Measurements from ENCODE around the gene AMOTL1.

The AMOTL1 gene

DNA sequence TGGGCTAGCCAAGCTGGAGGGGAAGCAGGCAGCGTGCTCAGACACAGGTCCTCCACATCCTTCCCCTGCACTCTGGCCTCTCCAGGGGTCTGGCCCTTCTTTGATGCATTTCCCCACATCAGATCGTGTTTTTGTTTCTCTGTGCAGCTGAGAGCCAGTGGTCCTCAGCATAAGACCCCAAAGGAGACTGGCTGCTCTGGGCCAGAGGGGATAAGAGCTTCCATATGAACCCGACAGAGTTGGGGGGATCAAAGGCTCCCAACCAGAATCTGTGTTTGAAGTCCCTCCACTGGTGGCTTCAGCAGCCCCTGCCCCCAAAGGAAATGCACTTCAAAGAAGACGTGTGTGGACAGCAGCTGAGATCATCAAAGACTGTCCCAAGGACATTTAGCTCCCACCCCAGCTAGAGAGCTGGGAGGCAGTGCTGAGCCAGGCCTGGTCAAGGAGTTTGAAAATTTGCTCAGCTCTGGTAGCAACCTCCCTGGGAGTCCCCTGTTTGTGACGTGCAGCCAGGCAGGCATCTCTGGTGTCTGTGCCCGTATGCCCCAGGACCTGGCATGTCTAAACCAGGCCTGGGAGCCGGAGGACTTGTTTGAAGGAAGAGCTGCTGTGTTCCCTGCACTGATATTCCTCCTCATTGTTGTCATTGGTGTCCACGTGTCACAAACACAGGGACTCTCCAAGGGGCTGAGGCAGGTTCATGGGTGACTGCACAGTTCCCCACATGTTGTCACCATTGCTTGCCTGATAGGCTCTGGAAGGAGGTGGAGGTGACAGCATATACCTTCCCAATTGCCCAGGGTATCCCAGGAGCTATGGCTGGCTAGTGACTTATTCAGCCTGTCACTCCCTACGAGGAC is 99.0 kb downstream of the AMOTL1 start:
- no peak overlapping the region for H3K27ac ChIP-seq
- TF ChIP-seq, protein P1, sequence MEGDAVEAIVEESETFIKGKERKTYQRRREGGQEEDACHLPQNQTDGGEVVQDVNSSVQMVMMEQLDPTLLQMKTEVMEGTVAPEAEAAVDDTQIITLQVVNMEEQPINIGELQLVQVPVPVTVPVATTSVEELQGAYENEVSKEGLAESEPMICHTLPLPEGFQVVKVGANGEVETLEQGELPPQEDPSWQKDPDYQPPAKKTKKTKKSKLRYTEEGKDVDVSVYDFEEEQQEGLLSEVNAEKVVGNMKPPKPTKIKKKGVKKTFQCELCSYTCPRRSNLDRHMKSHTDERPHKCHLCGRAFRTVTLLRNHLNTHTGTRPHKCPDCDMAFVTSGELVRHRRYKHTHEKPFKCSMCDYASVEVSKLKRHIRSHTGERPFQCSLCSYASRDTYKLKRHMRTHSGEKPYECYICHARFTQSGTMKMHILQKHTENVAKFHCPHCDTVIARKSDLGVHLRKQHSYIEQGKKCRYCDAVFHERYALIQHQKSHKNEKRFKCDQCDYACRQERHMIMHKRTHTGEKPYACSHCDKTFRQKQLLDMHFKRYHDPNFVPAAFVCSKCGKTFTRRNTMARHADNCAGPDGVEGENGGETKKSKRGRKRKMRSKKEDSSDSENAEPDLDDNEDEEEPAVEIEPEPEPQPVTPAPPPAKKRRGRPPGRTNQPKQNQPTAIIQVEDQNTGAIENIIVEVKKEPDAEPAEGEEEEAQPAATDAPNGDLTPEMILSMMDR (IDR thresholded peaks at IDR 0.05): no peak
- no peak for TF ChIP-seq ZFX (IDR thresholded peaks at IDR 0.05; ENCODE audit: borderline replicate concordance)

DNA sequence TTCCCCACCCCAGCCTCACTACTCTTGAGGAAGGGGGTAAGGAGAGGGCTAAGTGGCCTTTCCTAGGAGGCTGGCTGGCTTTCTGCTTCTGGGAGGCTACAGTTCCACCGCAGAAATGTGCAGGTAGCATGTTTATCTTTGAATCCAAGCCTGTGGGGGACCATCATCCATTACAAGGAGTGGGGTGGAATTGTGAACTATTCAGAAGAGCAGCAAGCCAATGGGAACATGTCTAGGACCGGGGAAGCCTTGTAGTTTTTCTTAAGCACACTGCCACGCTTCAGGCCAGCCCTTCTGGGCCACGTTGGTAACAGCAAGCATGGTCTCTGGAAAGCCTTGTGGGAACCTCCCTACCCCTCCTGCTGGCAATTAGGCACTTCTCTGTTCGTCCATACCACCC is 100.3 kb downstream of the AMOTL1 start:
- no peak overlapping the region for H3K27ac ChIP-seq
- TF ChIP-seq, protein P1 (IDR thresholded peaks at IDR 0.05): no peak
- no peak for TF ChIP-seq ZFX (IDR thresholded peaks at IDR 0.05; ENCODE audit: borderline replicate concordance)

DNA sequence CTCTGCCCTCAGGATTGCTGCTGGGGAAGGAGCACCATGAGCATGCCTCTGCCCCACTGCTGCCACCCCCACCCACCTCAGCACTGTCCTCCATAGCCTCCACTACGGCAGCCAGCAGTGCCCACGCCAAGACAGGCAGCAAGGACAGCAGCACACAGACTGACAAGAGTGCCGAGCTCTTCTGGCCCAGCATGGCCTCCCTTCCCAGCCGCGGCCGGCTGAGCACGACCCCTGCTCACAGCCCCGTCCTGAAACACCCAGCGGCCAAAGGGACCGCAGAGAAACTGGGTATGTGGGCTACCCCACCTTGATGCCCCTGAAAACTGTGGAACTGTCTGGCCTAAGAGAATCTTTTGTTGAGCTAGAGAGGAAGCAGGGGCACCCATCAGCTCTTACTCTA is 101.0 kb downstream of the AMOTL1 start:
- H3K27ac ChIP-seq: no peak overlapping the region
- TF ChIP-seq ZFX (IDR thresholded peaks at IDR 0.05; ENCODE audit: borderline replicate concordance): no peak
- TF ChIP-seq, protein P1 (IDR thresholded peaks at IDR 0.05): no peak

DNA sequence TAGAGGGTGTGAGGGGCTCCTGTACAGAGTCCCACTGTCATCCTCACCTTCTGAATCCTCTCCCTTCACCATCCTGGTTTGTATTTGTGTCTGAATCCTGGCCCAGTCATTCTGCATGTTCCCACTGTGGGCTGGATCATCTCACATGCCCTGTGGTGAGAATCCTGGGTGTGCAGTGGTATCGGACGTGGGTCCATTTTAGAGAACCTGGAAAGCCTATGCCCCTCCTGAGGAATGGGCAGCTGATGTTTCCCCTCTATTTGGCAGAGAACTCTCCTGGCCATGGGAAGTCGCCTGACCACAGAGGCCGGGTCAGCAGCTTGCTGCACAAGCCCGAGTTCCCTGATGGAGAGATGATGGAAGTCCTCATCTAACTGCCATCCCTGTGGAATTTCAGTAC is 102.3 kb downstream of the AMOTL1 start:
- H3K27ac ChIP-seq: no peak overlapping the region
- no peak for TF ChIP-seq ZFX (IDR thresholded peaks at IDR 0.05; ENCODE audit: borderline replicate concordance)
- TF ChIP-seq, protein P1 (IDR thresholded peaks at IDR 0.05): no peak

DNA sequence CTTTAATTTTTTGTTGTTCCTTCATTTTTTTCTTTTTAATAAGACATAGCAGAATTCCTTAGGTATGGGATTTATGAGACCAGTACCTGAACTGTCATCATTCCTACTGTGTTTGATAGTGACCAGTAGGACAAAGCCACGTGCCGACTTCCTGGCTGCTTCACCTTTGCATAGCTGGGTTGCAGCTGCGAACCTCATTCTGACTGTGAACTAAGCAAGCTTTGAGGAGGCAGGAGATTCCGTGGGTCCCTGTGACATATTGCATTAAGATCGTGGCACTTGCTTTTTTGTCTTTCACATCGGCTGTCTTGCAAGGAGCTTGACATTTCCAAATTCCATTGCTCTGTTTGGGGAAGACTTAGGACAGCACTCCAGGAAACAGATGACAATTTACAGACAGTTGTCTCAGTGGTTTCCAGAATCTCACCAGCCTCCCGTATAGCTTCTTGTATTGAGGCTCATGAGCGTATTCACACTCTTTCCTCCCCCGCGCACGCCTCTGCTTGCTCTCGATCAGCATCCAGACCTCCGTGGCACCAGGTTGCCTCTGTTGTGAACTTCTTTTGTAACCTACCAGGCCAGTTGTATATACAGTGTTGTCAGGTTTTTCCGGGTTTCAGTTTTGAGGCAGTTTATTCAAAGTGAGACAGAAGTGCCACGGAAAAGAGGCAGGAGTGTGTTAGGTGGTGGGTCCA is 103.5 kb downstream of the AMOTL1 start:
- H3K27ac ChIP-seq: no peak overlapping the region
- no peak for TF ChIP-seq ZFX (IDR thresholded peaks at IDR 0.05; ENCODE audit: borderline replicate concordance)
- TF ChIP-seq, protein P1 (IDR thresholded peaks at IDR 0.05): no peak

DNA sequence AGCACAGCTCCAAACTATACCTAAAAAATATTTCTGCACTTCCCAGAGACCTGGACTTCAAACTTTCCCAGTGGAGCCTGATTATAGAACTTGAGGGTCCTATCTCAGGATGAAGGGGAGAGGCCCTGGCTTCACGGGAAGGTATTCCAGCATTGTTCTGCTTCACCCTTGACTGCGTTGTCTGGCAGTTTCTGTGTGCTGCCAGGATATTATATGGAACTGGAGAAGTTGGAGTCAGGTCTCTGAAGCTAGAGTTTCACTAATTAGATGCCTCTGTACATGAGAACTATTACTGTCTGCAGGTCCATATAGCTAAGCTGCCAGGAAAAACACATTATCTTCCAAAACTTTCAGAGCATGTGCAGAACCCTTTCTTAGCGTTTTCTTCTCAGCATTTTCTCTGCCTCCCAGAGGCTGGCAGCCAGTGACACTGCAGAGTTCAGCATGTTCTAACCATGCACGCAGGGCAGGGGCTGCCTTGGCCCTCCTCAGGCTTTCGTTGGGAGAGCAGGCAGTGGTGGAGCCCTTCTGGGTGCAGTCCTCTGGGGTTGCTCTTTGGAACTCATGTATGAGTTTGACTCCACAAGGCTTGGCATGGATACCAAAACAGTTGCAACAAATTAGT is 105.9 kb downstream of the AMOTL1 start:
- TF ChIP-seq ZFX (IDR thresholded peaks at IDR 0.05; ENCODE audit: borderline replicate concordance): no peak
- TF ChIP-seq, protein P1 (IDR thresholded peaks at IDR 0.05): no peak
- H3K27ac ChIP-seq: no peak overlapping the region
